HEK293 (cell line): ENCODE measurements around the gene ICAM2.
A peak's percentile ranks its signal among the peaks of the same experiment; 100 is the strongest.

ENCODE experiments used
- GLIS2 ChIP-seq: fragments of 450-650 bp; formaldehyde crosslinking; IDR thresholded peaks from 2 replicates; pipeline ENCODE4 v1.5.1; 2016; ENCODE audit warnings: missing biosample characterization, missing genetic modification characterization
- ZFHX2 ChIP-seq: fragments of 450-650 bp; formaldehyde crosslinking; conservative IDR thresholded peaks from 2 replicates; pipeline ENCODE4 v1.5.1; 2016; ENCODE audit warnings: missing biosample characterization, missing genetic modification characterization
- ZFP69B ChIP-seq: fragments of 450-650 bp; formaldehyde crosslinking; IDR thresholded peaks from 2 replicates; pipeline ENCODE4 v1.5.1; 2016; ENCODE audit warnings: missing biosample characterization, missing genetic modification characterization
- ZNF221 ChIP-seq: fragments of 450-650 bp; formaldehyde crosslinking; IDR thresholded peaks from 2 replicates; pipeline ENCODE4 v1.5.1; 2017; ENCODE audit warnings: missing biosample characterization, missing genetic modification characterization, borderline replicate concordance
- ZNF776 ChIP-seq: fragments of 450-650 bp; formaldehyde crosslinking; IDR thresholded peaks from 2 replicates; pipeline ENCODE4 v1.5.0; 2017; ENCODE audit warnings: missing biosample characterization, missing genetic modification characterization, borderline replicate concordance
- TF ChIP-seq, protein P1 (sequence below): fragments of 450-650 bp; formaldehyde crosslinking; conservative IDR thresholded peaks from 2 replicates; pipeline ENCODE4 v1.5.1; 2016; ENCODE audit warnings: low read depth, missing biosample characterization, missing genetic modification characterization
- TF ChIP-seq, protein P2 (sequence below): fragments of 450-650 bp; formaldehyde crosslinking; IDR thresholded peaks from 2 replicates; pipeline ENCODE4 v1.5.1; 2016; ENCODE audit warnings: missing biosample characterization, missing genetic modification characterization, borderline replicate concordance
- TF ChIP-seq, protein P3 (sequence below): fragments of 450-650 bp; formaldehyde crosslinking; IDR thresholded peaks from 2 replicates; pipeline ENCODE4 v1.5.1; 2016; ENCODE audit warnings: missing biosample characterization, missing genetic modification characterization

The ICAM2 gene

DNA sequence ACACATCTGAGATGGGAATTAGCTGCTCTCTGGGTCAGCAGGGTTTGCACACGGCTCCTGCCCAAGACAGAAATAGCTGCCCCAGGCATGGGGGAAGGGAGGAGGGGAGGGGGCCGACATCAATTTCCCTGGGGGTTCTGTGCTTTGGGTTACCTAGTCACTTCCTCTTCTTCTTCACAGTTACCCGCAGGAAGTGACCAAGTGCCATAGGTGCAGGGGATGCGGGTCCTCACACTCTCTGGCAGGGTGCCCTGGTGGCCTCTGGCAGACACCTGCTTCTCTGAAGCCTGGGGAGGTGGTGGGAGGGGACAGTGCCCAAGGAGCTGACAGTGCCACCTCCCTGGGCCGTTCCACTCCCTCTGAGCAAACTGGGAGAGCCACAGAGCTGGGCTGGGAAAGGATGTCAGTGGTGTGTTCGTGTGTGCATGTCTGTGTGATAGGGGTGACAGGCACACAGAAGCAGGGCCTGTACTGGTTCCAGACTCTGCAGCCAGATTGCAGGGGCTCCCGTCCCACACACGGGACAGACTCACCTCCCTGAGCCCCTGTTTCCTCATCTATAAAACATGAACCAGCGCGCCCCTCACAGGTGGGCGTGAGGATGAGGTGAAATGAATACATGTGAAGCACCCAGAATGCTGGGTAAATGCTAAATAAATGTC lies 65.9 kb downstream of the ICAM2 start (continued):
- TF ChIP-seq, protein P1, sequence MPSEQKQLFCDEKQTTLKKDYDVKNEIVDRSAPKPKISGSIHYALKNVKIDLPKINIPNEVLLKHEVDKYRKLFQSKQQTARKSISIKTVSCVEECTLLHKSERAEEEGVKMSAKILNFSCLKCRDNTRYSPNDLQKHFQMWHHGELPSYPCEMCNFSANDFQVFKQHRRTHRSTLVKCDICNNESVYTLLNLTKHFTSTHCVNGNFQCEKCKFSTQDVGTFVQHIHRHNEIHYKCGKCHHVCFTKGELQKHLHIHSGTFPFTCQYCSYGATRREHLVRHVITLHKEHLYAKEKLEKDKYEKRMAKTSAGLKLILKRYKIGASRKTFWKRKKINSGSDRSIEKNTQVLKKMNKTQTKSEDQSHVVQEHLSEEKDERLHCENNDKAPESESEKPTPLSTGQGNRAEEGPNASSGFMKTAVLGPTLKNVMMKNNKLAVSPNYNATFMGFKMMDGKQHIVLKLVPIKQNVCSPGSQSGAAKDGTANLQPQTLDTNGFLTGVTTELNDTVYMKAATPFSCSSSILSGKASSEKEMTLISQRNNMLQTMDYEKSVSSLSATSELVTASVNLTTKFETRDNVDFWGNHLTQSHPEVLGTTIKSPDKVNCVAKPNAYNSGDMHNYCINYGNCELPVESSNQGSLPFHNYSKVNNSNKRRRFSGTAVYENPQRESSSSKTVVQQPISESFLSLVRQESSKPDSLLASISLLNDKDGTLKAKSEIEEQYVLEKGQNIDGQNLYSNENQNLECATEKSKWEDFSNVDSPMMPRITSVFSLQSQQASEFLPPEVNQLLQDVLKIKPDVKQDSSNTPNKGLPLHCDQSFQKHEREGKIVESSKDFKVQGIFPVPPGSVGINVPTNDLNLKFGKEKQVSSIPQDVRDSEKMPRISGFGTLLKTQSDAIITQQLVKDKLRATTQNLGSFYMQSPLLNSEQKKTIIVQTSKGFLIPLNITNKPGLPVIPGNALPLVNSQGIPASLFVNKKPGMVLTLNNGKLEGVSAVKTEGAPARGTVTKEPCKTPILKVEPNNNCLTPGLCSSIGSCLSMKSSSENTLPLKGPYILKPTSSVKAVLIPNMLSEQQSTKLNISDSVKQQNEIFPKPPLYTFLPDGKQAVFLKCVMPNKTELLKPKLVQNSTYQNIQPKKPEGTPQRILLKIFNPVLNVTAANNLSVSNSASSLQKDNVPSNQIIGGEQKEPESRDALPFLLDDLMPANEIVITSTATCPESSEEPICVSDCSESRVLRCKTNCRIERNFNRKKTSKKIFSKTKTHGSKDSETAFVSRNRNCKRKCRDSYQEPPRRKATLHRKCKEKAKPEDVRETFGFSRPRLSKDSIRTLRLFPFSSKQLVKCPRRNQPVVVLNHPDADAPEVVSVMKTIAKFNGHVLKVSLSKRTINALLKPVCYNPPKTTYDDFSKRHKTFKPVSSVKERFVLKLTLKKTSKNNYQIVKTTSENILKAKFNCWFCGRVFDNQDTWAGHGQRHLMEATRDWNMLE, result no peak
- no peak for TF ChIP-seq ZNF776
- TF ChIP-seq, protein P2, sequence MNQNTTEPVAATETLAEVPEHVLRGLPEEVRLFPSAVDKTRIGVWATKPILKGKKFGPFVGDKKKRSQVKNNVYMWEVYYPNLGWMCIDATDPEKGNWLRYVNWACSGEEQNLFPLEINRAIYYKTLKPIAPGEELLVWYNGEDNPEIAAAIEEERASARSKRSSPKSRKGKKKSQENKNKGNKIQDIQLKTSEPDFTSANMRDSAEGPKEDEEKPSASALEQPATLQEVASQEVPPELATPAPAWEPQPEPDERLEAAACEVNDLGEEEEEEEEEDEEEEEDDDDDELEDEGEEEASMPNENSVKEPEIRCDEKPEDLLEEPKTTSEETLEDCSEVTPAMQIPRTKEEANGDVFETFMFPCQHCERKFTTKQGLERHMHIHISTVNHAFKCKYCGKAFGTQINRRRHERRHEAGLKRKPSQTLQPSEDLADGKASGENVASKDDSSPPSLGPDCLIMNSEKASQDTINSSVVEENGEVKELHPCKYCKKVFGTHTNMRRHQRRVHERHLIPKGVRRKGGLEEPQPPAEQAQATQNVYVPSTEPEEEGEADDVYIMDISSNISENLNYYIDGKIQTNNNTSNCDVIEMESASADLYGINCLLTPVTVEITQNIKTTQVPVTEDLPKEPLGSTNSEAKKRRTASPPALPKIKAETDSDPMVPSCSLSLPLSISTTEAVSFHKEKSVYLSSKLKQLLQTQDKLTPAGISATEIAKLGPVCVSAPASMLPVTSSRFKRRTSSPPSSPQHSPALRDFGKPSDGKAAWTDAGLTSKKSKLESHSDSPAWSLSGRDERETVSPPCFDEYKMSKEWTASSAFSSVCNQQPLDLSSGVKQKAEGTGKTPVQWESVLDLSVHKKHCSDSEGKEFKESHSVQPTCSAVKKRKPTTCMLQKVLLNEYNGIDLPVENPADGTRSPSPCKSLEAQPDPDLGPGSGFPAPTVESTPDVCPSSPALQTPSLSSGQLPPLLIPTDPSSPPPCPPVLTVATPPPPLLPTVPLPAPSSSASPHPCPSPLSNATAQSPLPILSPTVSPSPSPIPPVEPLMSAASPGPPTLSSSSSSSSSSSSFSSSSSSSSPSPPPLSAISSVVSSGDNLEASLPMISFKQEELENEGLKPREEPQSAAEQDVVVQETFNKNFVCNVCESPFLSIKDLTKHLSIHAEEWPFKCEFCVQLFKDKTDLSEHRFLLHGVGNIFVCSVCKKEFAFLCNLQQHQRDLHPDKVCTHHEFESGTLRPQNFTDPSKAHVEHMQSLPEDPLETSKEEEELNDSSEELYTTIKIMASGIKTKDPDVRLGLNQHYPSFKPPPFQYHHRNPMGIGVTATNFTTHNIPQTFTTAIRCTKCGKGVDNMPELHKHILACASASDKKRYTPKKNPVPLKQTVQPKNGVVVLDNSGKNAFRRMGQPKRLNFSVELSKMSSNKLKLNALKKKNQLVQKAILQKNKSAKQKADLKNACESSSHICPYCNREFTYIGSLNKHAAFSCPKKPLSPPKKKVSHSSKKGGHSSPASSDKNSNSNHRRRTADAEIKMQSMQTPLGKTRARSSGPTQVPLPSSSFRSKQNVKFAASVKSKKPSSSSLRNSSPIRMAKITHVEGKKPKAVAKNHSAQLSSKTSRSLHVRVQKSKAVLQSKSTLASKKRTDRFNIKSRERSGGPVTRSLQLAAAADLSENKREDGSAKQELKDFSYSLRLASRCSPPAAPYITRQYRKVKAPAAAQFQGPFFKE (tag by site-specific recombination), result no peak
- TF ChIP-seq, protein P3, sequence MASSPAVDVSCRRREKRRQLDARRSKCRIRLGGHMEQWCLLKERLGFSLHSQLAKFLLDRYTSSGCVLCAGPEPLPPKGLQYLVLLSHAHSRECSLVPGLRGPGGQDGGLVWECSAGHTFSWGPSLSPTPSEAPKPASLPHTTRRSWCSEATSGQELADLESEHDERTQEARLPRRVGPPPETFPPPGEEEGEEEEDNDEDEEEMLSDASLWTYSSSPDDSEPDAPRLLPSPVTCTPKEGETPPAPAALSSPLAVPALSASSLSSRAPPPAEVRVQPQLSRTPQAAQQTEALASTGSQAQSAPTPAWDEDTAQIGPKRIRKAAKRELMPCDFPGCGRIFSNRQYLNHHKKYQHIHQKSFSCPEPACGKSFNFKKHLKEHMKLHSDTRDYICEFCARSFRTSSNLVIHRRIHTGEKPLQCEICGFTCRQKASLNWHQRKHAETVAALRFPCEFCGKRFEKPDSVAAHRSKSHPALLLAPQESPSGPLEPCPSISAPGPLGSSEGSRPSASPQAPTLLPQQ (tag by site-specific recombination), result no peak
- no peak for TF ChIP-seq ZNF221 (tag by site-specific recombination)
- peak; percentile 28; the same call in 1 of the 2 replicates for TF ChIP-seq GLIS2 (tag by site-specific recombination)
- TF ChIP-seq ZFHX2 (tag by site-specific recombination), result 0 out of 2 replicates have a peak, but pooled peaks have one; percentile 7
- TF ChIP-seq ZFP69B (tag by site-specific recombination), result no peak
